NCI-H128 (cell line): ENCODE data around the gene ADARB2.

Experiments
- DNase-seq: peaks from one replicate; lab custom pipeline; 2025; ENCODE audit not compliant: unreplicated experiment; lab: John Stamatoyannopoulos, UW

Gene ADARB2

DNA sequence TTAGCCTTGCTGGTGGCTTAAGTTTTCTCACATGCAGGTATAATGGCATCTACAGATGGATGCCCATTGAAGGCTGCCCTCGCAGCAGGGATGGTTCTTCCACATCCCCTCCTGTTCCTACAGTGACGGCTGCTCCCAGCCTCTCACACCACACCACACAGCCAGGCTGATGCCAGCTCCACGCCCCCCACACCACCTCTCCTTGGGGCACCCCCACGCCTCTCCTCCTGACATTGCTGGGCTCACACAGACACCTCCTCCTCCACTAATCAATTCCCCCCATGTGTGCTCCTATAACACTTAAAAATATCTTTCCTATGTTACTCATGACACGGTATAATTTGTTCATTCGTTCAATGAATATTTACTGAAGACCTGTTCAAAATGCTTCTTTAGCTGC is 437.1 kb downstream of the ADARB2 start:
- DNase-seq: no peak

DNA sequence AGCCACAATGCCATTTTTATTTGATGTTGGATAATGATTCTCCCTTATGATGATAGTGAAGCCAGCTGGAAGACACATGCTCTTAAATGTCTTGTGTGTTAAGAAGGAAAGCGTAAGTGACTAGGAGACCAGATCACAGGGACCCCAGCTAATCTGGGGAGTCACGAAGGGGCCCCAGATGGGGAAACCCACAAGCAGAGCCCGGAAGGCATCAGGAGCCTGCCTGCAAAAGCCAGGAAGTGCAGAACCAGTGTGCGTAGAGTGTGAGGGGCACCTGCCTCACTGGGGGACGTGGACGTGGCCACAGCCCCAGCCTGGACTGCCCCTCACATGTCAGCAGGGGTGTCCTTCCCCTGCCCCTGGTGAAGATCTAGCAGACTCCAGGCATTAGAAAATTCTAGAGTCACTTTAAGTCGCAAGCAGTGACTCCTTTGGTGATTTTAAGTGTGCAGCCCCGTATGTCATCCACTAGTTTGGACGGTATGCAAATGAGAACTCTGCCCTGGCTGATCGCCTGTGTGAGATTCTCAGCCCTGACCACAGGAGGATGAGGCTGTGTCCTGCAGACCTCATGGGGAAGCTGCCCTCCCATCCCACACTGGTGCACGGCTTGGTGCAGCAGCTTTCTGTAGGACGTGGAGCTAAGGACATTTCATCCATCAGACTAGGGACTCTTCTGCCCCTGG is 438.1 kb downstream of the ADARB2 start:
- no peak for DNase-seq

DNA sequence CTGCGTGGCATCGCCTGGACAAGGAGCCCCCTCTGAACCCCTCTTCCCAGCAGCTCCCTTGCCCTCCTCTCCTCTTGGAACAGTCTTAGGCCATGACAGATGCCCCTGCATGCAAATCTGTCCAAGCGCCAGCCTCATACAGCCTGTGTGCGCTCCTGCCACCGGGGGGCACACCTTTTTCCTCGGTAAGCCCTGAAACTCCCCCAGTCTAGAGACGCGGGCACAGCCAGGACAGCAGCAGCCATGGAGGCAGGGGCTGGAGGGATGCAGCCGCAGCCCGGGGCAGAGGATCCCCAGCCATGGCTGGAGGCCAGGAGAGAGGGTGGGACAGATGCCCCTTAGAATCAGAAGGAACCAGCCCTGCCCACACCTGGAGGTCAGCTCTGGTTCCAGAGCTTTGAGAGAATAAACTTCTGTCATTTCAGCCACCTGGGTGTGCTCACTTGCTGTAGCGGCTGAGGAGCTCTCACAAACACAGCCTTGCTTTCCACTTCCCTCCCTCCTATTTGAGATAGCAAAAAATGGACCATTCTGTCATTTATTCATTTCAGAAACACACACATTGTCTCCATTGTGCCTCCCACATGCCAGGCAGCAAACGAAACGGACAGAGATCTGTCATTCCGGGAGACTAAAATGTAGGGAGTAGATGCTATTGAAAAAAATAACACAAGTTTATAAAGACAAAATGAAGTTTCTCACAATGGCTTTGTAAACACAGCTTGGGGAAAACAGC is 439.6 kb downstream of the ADARB2 start:
- no peak for DNase-seq

DNA sequence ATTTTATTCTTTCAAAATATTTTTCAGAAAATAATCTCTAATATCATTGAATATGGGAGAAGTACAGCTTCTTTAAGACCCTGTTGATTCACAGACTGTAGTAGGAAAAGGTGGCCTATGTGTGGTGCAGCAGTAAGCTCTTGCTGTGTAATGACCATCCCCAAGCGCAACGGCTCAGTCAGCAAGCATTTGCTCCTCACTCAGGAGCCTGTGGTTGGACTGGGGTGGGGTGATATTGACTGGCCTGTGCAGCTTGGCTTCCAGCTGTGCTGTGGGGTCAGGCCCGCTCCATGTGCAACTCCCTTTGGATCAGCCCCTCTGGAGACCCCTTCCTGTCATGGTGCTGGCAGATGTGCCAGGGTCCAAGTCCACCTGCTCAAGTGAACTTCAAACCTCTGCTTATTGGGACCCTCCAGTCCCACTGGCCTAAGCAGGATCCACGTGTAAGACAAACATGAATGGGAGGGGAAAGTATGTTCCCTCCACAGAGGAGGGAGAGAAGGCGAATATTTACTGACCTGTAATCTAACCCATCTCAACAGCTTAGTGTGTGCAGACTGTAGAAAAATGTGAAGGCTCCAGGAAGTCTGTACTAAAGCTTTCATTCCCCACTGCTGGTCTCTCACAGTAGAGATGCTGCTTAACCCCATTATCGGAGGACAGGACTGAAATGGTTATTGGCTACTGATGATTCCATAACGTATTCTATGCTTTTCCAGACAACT is 441.4 kb downstream of the ADARB2 start:
- no peak for DNase-seq

- no peak for DNase-seq
These were observed 442.6 kb downstream of the ADARB2 start for GRCh38 chr10:1294748-1295147.

DNA sequence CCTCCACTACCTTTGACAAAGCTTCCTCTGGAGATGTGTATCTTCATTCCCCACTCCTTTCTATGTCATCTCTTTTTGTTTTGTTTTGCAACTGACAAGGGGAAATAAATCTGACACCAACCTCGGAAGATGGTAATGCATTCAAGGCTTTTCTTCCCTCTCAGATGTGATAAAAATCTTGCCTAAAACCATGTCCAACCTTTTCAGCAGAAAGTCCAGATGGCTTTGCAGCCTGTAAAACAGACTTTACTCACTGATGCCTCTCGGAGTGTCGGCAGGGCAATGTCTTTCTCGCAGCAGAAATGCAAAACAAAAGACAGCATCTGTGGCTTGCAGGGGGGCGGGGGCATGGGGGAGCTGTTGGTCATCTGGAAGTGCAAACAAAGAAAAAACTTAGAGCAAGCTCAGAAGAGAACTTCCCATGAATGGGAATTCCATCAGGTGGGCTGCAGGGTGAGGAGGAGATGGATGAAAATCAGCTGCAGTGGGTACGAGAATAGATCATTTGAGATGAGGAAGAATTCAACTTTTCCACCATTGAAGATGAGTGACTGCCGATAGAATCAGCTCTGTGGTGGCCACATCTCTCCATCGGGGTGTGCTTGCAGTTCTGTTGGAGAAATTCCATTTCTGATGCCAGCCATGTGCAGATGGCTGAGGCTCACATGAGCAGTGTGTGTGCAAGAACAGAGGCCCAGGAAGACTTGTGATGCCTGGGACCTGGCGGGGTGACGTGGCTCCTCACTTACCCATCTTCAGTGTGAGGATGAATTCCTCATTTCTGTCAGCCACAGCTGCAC is 443.5 kb downstream of the ADARB2 start:
- DNase-seq: no peak

GRCh38 chr10:1293157-1293556 is 444.2 kb downstream of the ADARB2 start:
- no peak for DNase-seq

DNA sequence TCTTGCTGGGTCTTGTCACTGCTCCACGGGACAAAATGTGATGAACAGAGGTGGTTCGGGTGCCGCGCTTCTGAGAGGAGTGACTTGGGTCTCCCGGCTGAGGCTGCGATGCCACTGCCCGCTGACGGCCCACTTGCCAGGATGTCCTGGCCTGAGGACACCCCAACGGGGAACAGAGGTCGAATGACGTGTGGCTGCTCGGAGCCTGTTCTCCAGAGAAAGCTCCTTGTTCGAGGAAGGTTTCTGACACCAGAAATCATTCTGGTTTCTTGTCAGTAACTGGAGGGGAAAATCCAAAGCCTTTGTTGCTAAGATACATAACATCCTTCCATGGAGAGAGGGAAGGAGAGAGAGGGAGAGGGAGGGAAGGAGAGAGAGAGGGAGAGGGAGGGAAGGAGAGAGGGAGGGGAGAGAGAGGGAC is 444.7 kb downstream of the ADARB2 start:
- no peak for DNase-seq

DNA sequence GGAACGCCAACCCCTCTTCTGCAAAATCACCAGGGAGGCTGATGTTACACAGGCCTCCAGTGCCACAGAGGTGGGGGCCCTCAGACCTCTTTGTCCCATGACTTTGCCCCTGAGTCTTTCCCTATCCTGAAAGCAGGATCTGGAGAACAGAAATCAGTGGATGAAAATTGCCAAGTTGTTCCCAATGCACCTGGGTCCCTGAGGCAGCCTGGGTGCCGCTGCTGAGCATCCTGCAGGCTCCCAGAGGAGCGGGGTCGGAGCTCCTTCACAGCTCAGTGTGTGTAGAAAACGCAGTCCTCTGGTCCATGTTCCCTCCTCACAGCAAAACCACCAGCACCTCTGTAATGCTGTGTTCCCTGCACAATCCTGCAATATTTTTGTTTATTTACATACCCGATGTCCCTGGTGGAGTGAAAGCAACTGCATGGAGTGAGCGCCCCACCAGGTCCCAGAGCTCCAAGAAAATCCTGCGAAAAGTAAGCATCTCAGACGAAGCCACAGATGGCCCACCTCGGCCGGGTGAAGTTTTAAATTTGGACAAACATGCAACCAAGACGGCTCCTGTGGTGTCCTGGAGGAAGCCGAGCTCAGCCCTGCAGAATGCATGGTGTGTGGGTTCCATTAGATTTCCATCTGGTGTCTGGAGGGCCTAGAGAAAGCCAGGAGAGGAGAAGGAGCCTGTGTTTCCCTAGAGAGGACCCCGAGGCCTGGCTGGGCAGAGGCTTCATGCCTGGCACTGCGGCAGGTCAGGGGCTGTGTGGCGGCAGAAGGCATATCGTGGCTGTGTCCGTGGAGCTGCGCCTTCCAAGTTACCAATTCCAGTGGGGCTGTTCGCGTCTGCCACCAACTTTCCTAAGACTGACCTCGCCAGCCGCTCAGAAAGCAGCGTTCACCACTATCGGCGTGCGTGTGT is 445.9 kb downstream of the ADARB2 start:
- DNase-seq: no peak

GRCh38 chr10:1290071-1290471 is 447.3 kb downstream of the ADARB2 start:
- DNase-seq: no peak

GRCh38 chr10:1289591-1289990 is 447.7 kb downstream of the ADARB2 start:
- no peak for DNase-seq

- DNase-seq: no peak
These were observed 449.3 kb downstream of the ADARB2 start for GRCh38 chr10:1287971-1288401.

GRCh38 chr10:1287487-1287886 is 449.8 kb downstream of the ADARB2 start:
- no peak for DNase-seq

DNA sequence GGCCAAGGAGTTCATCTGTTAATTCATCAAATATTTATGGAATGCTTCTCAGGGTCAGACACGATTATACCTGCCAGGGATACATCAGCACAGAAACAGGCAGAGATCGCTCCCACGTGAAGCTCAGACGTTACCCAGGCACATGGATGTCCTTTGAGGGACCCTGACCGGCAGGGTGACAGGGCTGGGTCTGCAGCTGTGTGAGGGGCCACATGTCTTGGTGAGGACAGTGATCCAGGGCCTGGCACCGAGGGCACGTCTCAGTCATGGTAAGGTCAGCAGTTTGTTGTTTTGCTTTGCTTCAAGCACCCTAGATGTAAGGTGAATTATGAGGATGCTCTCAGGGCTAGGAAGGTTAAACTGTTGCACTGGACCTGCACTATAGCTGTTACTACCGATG is 453.2 kb downstream of the ADARB2 start:
- DNase-seq: no peak

- no peak for DNase-seq
These were observed 455.9 kb downstream of the ADARB2 start for GRCh38 chr10:1281405-1281782.

GRCh38 chr10:1280466-1281404 is 456.6 kb downstream of the ADARB2 start:
- no peak for DNase-seq

- no peak for DNase-seq
These were observed 459.0 kb downstream of the ADARB2 start for GRCh38 chr10:1278306-1278705.

DNA sequence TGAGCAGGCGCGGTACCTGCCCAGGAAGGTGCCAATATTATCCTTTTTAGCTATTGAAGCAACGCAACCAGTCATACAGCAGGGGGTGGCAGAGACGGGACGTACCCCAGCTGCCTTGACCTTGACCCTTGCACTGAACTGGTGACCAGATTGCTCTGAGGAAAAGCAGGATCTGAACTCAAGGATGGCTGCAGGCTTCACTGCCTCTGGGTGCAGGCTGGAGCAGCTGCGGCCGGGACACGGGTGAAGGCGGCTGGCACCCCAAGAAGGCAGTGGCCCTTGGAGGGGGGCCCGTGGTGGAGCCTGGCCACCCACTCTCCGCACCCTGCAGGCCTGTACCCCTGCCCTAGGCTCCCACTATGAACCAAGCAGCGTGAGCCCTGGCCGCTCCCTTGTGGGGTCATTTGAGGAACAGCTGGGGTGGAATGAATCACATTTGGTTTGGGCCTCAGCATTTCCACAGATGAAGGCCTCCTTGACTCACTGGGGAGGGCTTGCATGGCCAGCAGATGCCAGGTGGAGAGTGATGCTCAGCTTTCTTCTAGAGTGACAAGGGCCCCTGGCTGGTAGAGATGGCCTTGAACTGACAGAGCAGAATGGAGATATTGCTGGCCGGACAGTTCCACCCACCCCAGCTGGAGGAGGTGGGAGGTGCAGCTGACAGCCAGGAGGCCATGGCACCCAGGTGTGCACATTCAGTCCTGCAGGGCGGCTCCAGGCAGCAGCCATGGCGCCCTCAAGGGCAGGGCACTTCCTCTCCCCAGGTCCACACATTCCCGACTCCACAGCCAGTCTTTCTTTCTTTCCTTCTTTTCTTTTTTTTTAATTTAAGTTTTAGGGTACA is 462.4 kb downstream of the ADARB2 start:
- DNase-seq: no peak
